GM10266 (cell line): ENCODE results near the gene KCNMB4.

Experiments used
- DNase-seq: peaks from one replicate; pipeline ENCODE4 v3.0.0; 2012; ENCODE audit errors: extremely low spot score
- CTCF ChIP-seq: IDR thresholded peaks from 2 replicates; pipeline ENCODE4 v1.5.1; 2012; ENCODE audit warnings: mild to moderate bottlenecking, low read depth; ENCODE audit not compliant: control insufficient read depth, insufficient read depth; ENCODE audit errors: missing control alignments

KCNMB4 gene

GRCh38 chr12:70436836-70437235 lies 70.7 kb downstream of the KCNMB4 start:
- DNase-seq, result no peak
- no peak for TF ChIP-seq CTCF

DNA sequence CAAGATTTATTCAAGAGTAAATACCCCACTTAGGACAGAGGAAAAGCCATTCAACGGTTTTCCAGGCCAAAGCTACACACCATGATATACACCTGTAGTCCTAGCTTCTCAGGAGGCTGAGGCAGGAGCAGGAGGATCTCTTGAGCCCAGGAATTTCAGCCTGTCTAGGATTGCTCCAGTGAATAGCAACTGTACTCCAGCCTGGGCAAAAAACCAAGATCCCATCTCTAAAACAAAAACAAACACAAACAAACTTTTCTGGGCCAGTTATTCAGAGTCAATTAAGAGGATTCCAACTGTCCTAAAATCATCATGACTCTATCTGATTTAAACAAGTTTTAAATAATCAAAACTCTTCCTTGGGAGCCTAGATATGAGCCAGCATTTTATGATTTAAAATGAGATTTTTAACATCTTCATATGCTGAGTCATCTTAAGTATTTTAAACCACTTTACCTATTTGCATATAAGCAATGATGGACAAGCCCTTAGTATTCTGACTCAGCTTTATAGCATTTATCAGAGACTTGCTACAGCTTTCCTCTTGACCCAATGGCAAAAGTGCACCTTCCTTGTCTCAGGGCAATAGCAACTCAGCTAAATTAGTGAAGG lies 77.1 kb downstream of the KCNMB4 start:
- no peak for TF ChIP-seq CTCF
- no peak for DNase-seq

DNA sequence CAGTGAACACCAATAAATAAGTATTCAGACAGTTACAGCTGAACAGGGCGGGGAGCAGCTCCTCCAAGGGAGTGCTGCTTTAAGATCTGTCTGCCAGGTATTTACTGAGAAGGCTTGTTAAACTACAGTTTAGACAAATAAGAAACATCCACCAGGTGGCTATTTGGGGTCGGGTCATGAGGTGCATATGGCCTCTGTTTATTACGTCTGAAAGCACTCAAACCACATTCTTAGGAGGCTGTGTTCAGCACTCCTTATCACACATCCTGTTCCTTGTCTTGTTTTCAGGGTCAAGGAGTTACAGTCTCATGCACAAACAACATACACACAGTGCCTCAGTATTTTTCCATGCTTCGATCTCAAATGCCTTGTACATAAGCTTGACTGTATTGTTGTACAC lies 78.8 kb downstream of the KCNMB4 start:
- no peak for DNase-seq
- TF ChIP-seq CTCF, result no peak

DNA sequence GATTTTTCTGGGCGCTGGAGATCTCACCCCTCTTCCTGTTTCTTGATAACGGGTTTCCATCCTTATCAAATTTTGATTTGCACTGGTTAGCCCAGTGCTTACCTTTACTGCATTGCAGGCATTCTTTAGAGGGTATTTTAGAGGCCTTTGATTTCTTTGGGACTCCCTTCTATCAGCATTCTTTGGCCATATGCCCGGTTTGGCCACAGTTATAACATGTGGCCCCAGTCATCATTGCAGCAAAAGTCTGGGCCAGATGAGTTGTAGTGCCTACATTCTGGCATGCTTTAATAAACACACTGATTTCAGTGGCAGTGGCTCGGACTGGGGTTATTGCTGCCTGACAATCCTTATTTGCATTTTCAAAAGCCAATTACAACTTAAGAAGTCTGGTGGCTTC lies 82.3 kb downstream of the KCNMB4 start:
- TF ChIP-seq CTCF, result no peak
- DNase-seq, result no peak

- DNase-seq, result no peak
These were observed 83.1 kb downstream of the KCNMB4 start for GRCh38 chr12:70449074-70449752.

GRCh38 chr12:70449753-70450341 lies 83.8 kb downstream of the KCNMB4 start:
- TF ChIP-seq CTCF, result no peak
- DNase-seq, result no peak

More at GRCh38 chr12:70449074-70449752, 83.1 kb downstream of the KCNMB4 start:
- no peak for TF ChIP-seq CTCF

DNA sequence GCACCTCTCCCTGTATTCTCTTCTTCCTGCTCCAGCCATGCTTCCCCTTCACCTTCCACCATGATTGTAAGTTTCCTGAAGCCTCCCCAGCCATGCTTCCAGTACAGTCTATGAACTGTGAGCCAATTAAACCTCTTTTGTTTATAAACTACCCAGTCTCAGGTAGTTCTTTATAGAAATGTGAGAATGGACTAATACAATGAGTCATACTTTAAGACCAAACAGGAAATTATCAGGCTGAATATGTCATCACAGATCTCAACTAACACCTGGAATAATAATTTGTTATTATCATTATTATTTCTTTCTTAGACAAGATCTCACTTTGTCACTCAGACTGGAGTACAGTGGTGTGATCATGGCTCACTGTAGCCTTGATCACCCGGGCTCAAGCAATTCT lies 85.4 kb downstream of the KCNMB4 start:
- no peak for TF ChIP-seq CTCF
- DNase-seq, result no peak
